ENCODE results near the gene XXYLT1. TPM values are rescaled to one million over a fixed set of nuclear protein-coding genes. Genes with fewer than 3 reads are reported as not detected.
A peak's percentile ranks its signal among the peaks of the same experiment; 100 is the strongest.

XXYLT1 gene
- total and polyA plus RNA-seq, 9 of the 15 experiments (the other 6 are each of a cell fraction or from before 2014, with no cell fraction given) = 1.9 to 18.9 (median 15.0) TPM

GRCh38 chr3:195081242-195081963 is 189.6 kb downstream of the XXYLT1 start:
- Histone ChIP-seq H3K9me1 (ENCODE audit: control insufficient read depth, insufficient read depth, low read length) (no peaks in the 10 kb centered on the region), H3K27ac (ENCODE audit: extremely low read depth, low read depth, low read length) (no peak overlapping the region), H4K20me1 (replicated peaks; ENCODE audit: control insufficient read depth, insufficient read depth, low read length) (no peaks in the 10 kb centered on the region; the same call in 1 of the 2 replicates), H3K4me2 (ENCODE audit: insufficient read depth, low read length) (no peak overlapping the region), H3K9ac (ENCODE audit: insufficient read depth in 1 of 2, low read depth in 2 of 2, low read length in 2 of 2) (0 out of 4 replicates have a peak overlapping the region, but pooled peaks of 1 of the 2 experiments have one; percentile 36), H3K4me3 (no peak overlapping the region), H3K79me2 (ENCODE audit: control insufficient read depth, insufficient read depth, low read length) (no peaks in the 10 kb centered on the region), H2AFZ (ENCODE audit: low read depth, low read length) (no peak overlapping the region), H3K36me3 (ENCODE audit: control insufficient read depth, insufficient read depth, low read length) (no peaks in the 10 kb centered on the region), H3K27me3 (ENCODE audit: control insufficient read depth in 2 of 2, insufficient read depth in 2 of 2, low read length in 2 of 2) (no peaks in the 10 kb centered on the region), H3K4me1 (replicated peaks in 1 of 2; ENCODE audit: control insufficient read depth in 2 of 2, insufficient read depth in 2 of 2, low read length in 2 of 2) (peaks cover 0 to 35% of the 10 kb centered on the region in 2 experiments; a peak in 4 of 5 replicates), H3K9me3 (replicated peaks; ENCODE audit: control insufficient read depth, insufficient read depth, low read depth, low read length) (no peaks in the 10 kb centered on the region)
- ATAC-seq (peak; percentile 36; the same call in 2 of the 3 replicates), DNase-seq (ENCODE audit: extremely low read depth in 1 of 4, low spot score in 3 of 4) (no peak), FAIRE-seq (peak; percentile 6)
- no peak for TF ChIP-seq HNRNPL (IDR thresholded peaks at IDR 0.05; ENCODE audit: low read depth, low read length)
- no peak for TF ChIP-seq ZNF133 (CRISPR knock-in tag; IDR thresholded peaks at IDR 0.05)
- TF ChIP-seq MAX (CRISPR knock-in tag; IDR thresholded peaks at IDR 0.05) = no peak
- no peak for TF ChIP-seq RREB1 (CRISPR knock-in tag; IDR thresholded peaks at IDR 0.05)
- POLR2A ChIA-PET = interaction anchor here (0.6 kb wide), 1 partner anchor 344 kb away, joined by 3 read pairs; no protein-coding TSS in a partner anchor
- CTCF ChIA-PET (ENCODE audit: low intra/inter-chr PET ratio) = no interaction called here
- 51% methylated on average over 11 of the region's 12 CpGs for WGBS (ENCODE audit: insufficient coverage, low coverage, missing lambda C conversion rate)
- intact Hi-C loops (cut with micrococcal nuclease) (no loop called here), in situ Hi-C loops (cut with MboI) (no loop called here)
- no TSS peak for BruUV-seq (replicated peaks)

All from K562 (cell line).